ENCODE results near the gene PLK5.

PLK5 gene

GRCh38 chr19:1585243-1585580 lies 61.3 kb downstream of the PLK5 start:
- Histone ChIP-seq H3K4me3 (replicated peaks; ENCODE audit: insufficient read depth, low read length) (no peak overlapping the region), H3K27ac (replicated peaks) (no peak overlapping the region), H3K27me3 (ENCODE audit: insufficient read depth, poor library complexity, severe bottlenecking) (no peaks in the 10 kb centered on the region)
- no peak for TF ChIP-seq SPI1 (IDR thresholded peaks at IDR 0.05; ENCODE audit: borderline replicate concordance, low read depth)
- no peak for TF ChIP-seq REST (IDR thresholded peaks at IDR 0.05; ENCODE audit: insufficient replicate concordance, low read depth)
- no peak for TF ChIP-seq POLR2AphosphoS5 (IDR thresholded peaks at IDR 0.05; ENCODE audit: low read depth)
- TF ChIP-seq CTCF (IDR thresholded peaks at IDR 0.05; ENCODE audit: insufficient read depth, low read length) = no peak
- no peak for TF ChIP-seq GABPA (IDR thresholded peaks at IDR 0.05; ENCODE audit: low read depth)
- no peak for DNase-seq (ENCODE audit: low read depth in 1 of 2, low spot score in 1 of 2)

Measured in HL-60 (cell line).